Stomach (tissue), 19 donors: ENCODE measurements around the gene FBXO4. TPM values are rescaled to one million over a fixed set of nuclear protein-coding genes. Genes with fewer than 3 reads are reported as not detected.

Source experiments
- DNase-seq, 2 donors: peaks; one replicate each; pipeline versions ENCODE4 v3.0.0 to v3.0.0-alpha.2; 2013 to 2019
- H3K27ac ChIP-seq, 5 donors: fragments of 200-600 bp in 4 of 5; sonication (generic) in 4 of 5; one replicate each; pipeline ENCODE4 v1.5.1; 2013 to 2019; ENCODE audit warnings: mild to moderate bottlenecking in 1 of 5, moderate library complexity in 1 of 5
- H3K27me3 ChIP-seq, 3 donors: fragments of 200-600 bp; sonication (generic); one replicate each; pipeline ENCODE4 v1.5.1; 2017 to 2019; ENCODE audit warnings: mixed run types in 1 of 3
- H3K36me3 ChIP-seq, 4 donors: fragments of 200-600 bp; sonication (generic); 1 replicate in 3 of 4; 2 replicates in 1 of 4; pipeline ENCODE4 v1.5.1; 2016 to 2019
- H3K4me1 ChIP-seq, 4 donors: fragments of 200-600 bp; sonication (generic); one replicate each; pipeline ENCODE4 v1.5.1; 2016 to 2019
- H3K4me3 ChIP-seq, 4 donors: fragments of 200-600 bp; sonication (generic) in 3 of 4; one replicate each; pipeline ENCODE4 v1.5.1; 2016 to 2019; ENCODE audit warnings: mild to moderate bottlenecking in 1 of 4
- H3K9me3 ChIP-seq, 4 donors: fragments of 200-600 bp; sonication (generic); one replicate each; pipeline ENCODE4 v1.5.1; 2016 to 2019
- EP300 ChIP-seq: sonication (generic); formaldehyde crosslinking; IDR thresholded peaks from one replicate; pipeline ENCODE4 v1.6.1; 2017; ENCODE audit warnings: antibody characterized with exemption
- POLR2A ChIP-seq, 4 donors: fragments of 450-650 bp; IDR thresholded peaks; one replicate each; pipeline ENCODE4 v1.6.1; 2016; ENCODE audit warnings: antibody characterized with exemption in 4 of 4, control low read depth in 2 of 4, mild to moderate bottlenecking in 1 of 4, moderate library complexity in 1 of 4
- POLR2AphosphoS5 ChIP-seq, 3 donors: sonication (generic); formaldehyde crosslinking; IDR thresholded peaks; one replicate each; pipeline ENCODE4 v1.6.1; 2016; ENCODE audit warnings: antibody characterized with exemption in 3 of 3
- WGBS, 5 donors: extraction: QIAGEN DNeasy Blood & Tissue Kit in 3 of 5; methylation state at CpG; one replicate each; pipeline versions ENCODE4 v1.1.5 to v1.1.7; 2013 to 2018; 5-methylcytosine and 5-hydroxymethylcytosine counted together
- intact Hi-C: fragments of 100-400 bp; cut with DNase I; formaldehyde crosslinking; loops from one replicate; pipeline ENCODE4 v1.15.1; 2023; ENCODE audit warnings: low total_unique reads
- long read RNA-seq, 10 donors: transcript quantifications; one replicate each; lab custom pipeline, GENCODE V29; 2026
- polyA plus RNA-seq, 3 donors: library from polyadenylated mRNA; stranded (reverse); fragments of 200-250 nt; gene quantifications; one replicate each; pipeline ENCODE4 v1.2.3, GENCODE V29; 2013
- total RNA-seq, 5 donors: library from RNA; depleted of rRNA; stranded (reverse); fragments of >200 nt; gene quantifications; one replicate each; pipeline versions ENCODE4 v1.1.0 to v1.2.3, GENCODE V29; 2014 to 2016
- TF ChIP-seq, protein P1 (sequence below), 7 experiments: fragments of 450-650 bp in 4 of 7; fragments of 200-600 bp in 3 of 7; sonication (generic) in 3 of 7; IDR thresholded peaks; one replicate each; pipeline ENCODE4 v1.5.1; 2016 to 2019; ENCODE audit warnings: antibody characterized with exemption in 7 of 7, control low read depth in 2 of 7, mild to moderate bottlenecking in 1 of 7
- donor health status: healthy with polysubstance abuse.
- donor health status: Bipolar disorder and iron deficiency.
- donor health status: healthy.

FBXO4 gene, protein sequence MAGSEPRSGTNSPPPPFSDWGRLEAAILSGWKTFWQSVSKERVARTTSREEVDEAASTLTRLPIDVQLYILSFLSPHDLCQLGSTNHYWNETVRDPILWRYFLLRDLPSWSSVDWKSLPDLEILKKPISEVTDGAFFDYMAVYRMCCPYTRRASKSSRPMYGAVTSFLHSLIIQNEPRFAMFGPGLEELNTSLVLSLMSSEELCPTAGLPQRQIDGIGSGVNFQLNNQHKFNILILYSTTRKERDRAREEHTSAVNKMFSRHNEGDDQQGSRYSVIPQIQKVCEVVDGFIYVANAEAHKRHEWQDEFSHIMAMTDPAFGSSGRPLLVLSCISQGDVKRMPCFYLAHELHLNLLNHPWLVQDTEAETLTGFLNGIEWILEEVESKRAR
- 10 to 100 TPM in 3 of 5 donors, not detected in 2; 21.0 to 35.2 (median 25.8) TPM for total RNA-seq
- 10 to 100 TPM in 1 of 3 donors, 1 to 10 TPM in 2; 9.2 to 12.7 (median 9.4) TPM for polyA plus RNA-seq
- long read RNA-seq, donor 1, partial matches to known transcripts: 0 of 1 reads
- long read RNA-seq, donor 1, other reads (novel, unspliced or antisense): 0 of 1 reads
- long read RNA-seq, donor 2, transcript FBXO4-201 (7 exons, 1,682 nt): major isoform, 6 of 6 reads
- long read RNA-seq, donor 2, partial matches to known transcripts: 0 of 6 reads
- long read RNA-seq, donor 2, other reads (novel, unspliced or antisense): 0 of 6 reads
- long read RNA-seq, donor 3: 0 reads
- long read RNA-seq, donor 4: 0 reads
- long read RNA-seq, donor 5, partial matches to known transcripts: 0 of 2 reads
- long read RNA-seq, donor 5, other reads (novel, unspliced or antisense): 0 of 2 reads
- long read RNA-seq, donor 6, partial matches to known transcripts: 0 of 5 reads
- long read RNA-seq, donor 6, other reads (novel, unspliced or antisense): 0 of 5 reads
- long read RNA-seq, donor 7, partial matches to known transcripts: 0 of 5 reads
- long read RNA-seq, donor 7, other reads (novel, unspliced or antisense): 0 of 5 reads
- long read RNA-seq, donor 8, partial matches to known transcripts: 0 of 1 reads
- long read RNA-seq, donor 8, other reads (novel, unspliced or antisense): 0 of 1 reads
- long read RNA-seq, donor 9, partial matches to known transcripts: 0 of 1 reads
- long read RNA-seq, donor 9, other reads (novel, unspliced or antisense): 0 of 1 reads
- long read RNA-seq, donor 10, partial matches to known transcripts: 0 of 2 reads
- long read RNA-seq, donor 10, other reads (novel, unspliced or antisense): 0 of 2 reads

DNA sequence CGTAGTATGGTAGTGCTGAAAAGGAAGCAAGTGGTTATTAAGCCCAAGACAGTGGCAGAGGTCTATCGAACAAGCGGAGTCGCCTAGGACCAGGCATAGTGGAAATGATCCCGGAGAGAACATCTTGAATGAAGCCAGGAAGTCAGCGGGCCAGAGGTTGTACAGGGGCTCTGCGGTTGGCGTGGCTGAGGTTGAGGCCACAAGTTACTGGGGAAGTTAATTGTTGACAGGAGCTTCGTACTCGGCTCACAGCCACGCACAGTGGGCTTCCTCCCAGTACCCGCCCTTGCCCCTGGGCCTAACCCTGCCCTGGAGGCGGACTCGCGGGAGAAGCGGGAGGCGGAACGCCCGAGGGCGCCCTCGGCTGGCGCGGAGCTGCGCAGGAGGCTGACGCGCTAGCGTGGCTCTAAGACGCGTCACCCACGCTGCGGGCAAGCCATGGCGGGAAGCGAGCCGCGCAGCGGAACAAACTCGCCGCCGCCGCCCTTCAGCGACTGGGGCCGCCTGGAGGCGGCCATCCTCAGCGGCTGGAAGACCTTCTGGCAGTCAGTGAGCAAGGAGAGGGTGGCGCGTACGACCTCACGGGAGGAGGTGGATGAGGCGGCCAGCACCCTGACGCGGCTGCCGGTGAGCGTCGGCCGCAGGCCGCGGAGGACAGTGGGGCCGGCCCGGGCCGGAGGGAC, at the start of gene FBXO4:
TSS of gene FBXO4 (plus strand) at position 410 of the 683 bp plus-strand sequence. CDS start at position 439, 29 bp downstream.
- intact Hi-C loops: no loop called here
- Histone ChIP-seq H3K4me1 (peaks cover 0 to 21% (median 9%) of the 10 kb centered on the region in 4 donors), H3K9me3 (no peaks in the 10 kb centered on the region), H3K36me3 (peaks cover 0 to 17% (median 17%) of the 10 kb centered on the region in 4 donors), H3K4me3 (peak within 1 kb of the TSS; percentile 57 to 83 (median 72)), H3K27ac (peak within 1 kb of the TSS; percentile 92 to 98 (median 96)), H3K27me3 (no peaks in the 10 kb centered on the region)
- TF ChIP-seq POLR2AphosphoS5 (IDR thresholded peaks at IDR 0.05) (peak; percentile 73 to 93 (median 88)), POLR2A (IDR thresholded peaks at IDR 0.05) (peak in 1 of 4 donors; percentile 21), EP300 (no peak)
- TF ChIP-seq, protein P1, sequence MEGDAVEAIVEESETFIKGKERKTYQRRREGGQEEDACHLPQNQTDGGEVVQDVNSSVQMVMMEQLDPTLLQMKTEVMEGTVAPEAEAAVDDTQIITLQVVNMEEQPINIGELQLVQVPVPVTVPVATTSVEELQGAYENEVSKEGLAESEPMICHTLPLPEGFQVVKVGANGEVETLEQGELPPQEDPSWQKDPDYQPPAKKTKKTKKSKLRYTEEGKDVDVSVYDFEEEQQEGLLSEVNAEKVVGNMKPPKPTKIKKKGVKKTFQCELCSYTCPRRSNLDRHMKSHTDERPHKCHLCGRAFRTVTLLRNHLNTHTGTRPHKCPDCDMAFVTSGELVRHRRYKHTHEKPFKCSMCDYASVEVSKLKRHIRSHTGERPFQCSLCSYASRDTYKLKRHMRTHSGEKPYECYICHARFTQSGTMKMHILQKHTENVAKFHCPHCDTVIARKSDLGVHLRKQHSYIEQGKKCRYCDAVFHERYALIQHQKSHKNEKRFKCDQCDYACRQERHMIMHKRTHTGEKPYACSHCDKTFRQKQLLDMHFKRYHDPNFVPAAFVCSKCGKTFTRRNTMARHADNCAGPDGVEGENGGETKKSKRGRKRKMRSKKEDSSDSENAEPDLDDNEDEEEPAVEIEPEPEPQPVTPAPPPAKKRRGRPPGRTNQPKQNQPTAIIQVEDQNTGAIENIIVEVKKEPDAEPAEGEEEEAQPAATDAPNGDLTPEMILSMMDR (IDR thresholded peaks at IDR 0.05): peak in 5 of 7 experiments; percentile 12 to 56 (median 31)
- peak; percentile 85 to 96 for DNase-seq
- WGBS, 5 donors: 0 to 1% (median 1%) methylated on average over 8 to 60 of the region's 60 CpGs

- Histone ChIP-seq H3K36me3 (no peaks in the 10 kb centered on the region), H3K9me3 (no peaks in the 10 kb centered on the region), H3K4me1 (peaks cover 0 to 2% (median 0%) of the 10 kb centered on the region in 4 donors), H3K4me3 (no peak overlapping the region), H3K27ac (no peak overlapping the region), H3K27me3 (no peaks in the 10 kb centered on the region)
- no peak for DNase-seq
- intact Hi-C loops: no loop called here
- 47 to 58% (median 52%) methylated on average over 2 of the region's 2 CpGs for WGBS, 5 donors
- TF ChIP-seq, protein P1 (IDR thresholded peaks at IDR 0.05): no peak
- TF ChIP-seq POLR2AphosphoS5 (IDR thresholded peaks at IDR 0.05) (no peak), EP300 (no peak), POLR2A (IDR thresholded peaks at IDR 0.05) (no peak)
These were observed 48.4 kb upstream of the FBXO4 start for GRCh38 chr5:41876678-41877077.

DNA sequence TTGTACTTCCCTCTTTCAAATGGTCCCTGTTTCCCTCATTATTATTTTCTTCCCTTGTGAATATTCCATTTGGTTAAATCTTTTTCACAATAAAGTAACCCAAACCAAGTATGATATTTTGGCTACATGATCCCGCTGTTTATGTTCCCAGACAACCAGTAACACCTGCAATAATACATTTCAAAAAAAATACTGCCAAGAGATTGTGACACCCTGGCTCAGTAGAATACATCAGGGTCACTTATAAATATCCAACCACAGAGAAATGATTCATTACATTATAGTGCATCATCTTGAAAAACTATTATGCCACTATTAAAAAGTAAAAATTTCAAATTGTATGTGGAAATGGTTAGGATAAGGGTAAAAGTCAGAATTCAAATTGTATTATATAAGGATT, 47.7 kb upstream of the FBXO4 start:
- TF ChIP-seq, protein P1 (IDR thresholded peaks at IDR 0.05): no peak
- TF ChIP-seq POLR2AphosphoS5 (IDR thresholded peaks at IDR 0.05) (no peak), EP300 (no peak), POLR2A (IDR thresholded peaks at IDR 0.05) (no peak)
- DNase-seq: no peak
- intact Hi-C loops: no loop called here
- H3K4me1 ChIP-seq: no peaks in the 10 kb centered on the region
- H3K36me3 ChIP-seq: no peaks in the 10 kb centered on the region
- WGBS, 5 donors: 90 to 100% (median 95%) methylated on average over 1 of the region's 1 CpG
- H3K9me3 ChIP-seq: no peaks in the 10 kb centered on the region
- H3K27me3 ChIP-seq: no peaks in the 10 kb centered on the region
- H3K4me3 ChIP-seq: no peak overlapping the region
- H3K27ac ChIP-seq: no peak overlapping the region
